Mucosa of descending colon (tissue), 3 donors: ENCODE results near the gene BLTP3A. TPM values are rescaled to one million over a fixed set of nuclear protein-coding genes. Genes with fewer than 3 reads are reported as not detected.
"Not testable (repeated sequence)": the region's sequence is repeated elsewhere in the genome, so short reads cannot be mapped to it uniquely, and the experiment has no call there.

ENCODE experiments used
- ATAC-seq: fragments of 200-7000 bp; cut with Tn5 transposase; one replicate; pipeline ENCODE4 v1.9.1; 2020; ENCODE audit warnings: mild to moderate bottlenecking, moderate library complexity
- DNase-seq, 3 donors: peaks; one replicate each; pipeline ENCODE4 v3.0.0-alpha.2; 2020
- H3K36me3 ChIP-seq: fragments of 200-600 bp; one replicate; pipeline ENCODE4 v1.8.0; 2021; ENCODE audit warnings: low read depth, mild to moderate bottlenecking
- H3K4me1 ChIP-seq: fragments of 200-600 bp; one replicate; pipeline ENCODE4 v1.8.0; 2021; ENCODE audit warnings: low read depth, mild to moderate bottlenecking
- H3K4me3 ChIP-seq: fragments of 200-600 bp; one replicate; pipeline ENCODE4 v1.8.0; 2021; ENCODE audit warnings: mild to moderate bottlenecking
- H3K9me3 ChIP-seq: fragments of 200-600 bp; one replicate; pipeline ENCODE4 v1.8.0; 2021; ENCODE audit warnings: mild to moderate bottlenecking
- intact Hi-C, 2 donors: fragments of 100-400 bp; cut with DNase I in 1 of 2; cut with micrococcal nuclease in 1 of 2; formaldehyde crosslinking; loops; one replicate each; pipeline versions ENCODE4 v1.11.0 to v1.11.1; 2022; cut with DNase I, micrococcal nuclease
- total RNA-seq, 3 donors: library from RNA; stranded (reverse); fragmentation: NEBNext Ultra II Directional in 2 of 3; extraction: Animal tissue kit (Norgen Biotek cat#: 25700) in 2 of 3; gene quantifications; one replicate each; pipeline versions ENCODE4 v1.2.1 to v1.2.4, GENCODE V29; 2021 to 2023
- TF ChIP-seq, protein P1 (sequence below): fragments of 200-600 bp; IDR thresholded peaks from one replicate; pipeline ENCODE4 v1.8.0; 2022; ENCODE audit warnings: antibody characterized with exemption, mild to moderate bottlenecking
- donor health status: DM: no; HTN: no; CAD: no; lungs with moderate emphysema.
- donor health status: DM: no; HTN: no; CAD: no.
- donor health status: DM: no; HTN: yes; CAD: no.

The BLTP3A gene
- total RNA-seq, 3 donors from 2014 or later: 9.2 to 11.3 (median 10.0) TPM

DNA sequence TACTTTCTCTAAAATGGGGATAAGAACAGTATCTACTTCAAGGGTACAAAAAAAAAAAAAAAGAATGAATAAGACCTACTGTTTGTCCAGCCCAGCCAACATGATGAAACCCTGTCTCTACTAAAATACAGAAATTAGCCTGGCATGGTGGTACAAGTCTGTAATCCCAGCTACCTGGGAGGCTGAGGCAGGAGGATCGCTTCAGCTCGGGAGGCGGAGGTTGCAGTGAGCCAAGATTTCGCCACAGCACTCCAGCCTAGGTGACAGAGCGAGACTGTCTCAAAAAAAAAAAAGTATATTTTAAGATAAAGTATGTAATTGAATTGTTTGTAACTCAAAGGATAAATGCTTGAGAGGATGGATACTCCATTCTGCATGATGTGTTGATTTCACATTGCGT, 2.0 kb downstream of the BLTP3A start:
- ATAC-seq (no peak), DNase-seq (no peak)
- TF ChIP-seq, protein P1, sequence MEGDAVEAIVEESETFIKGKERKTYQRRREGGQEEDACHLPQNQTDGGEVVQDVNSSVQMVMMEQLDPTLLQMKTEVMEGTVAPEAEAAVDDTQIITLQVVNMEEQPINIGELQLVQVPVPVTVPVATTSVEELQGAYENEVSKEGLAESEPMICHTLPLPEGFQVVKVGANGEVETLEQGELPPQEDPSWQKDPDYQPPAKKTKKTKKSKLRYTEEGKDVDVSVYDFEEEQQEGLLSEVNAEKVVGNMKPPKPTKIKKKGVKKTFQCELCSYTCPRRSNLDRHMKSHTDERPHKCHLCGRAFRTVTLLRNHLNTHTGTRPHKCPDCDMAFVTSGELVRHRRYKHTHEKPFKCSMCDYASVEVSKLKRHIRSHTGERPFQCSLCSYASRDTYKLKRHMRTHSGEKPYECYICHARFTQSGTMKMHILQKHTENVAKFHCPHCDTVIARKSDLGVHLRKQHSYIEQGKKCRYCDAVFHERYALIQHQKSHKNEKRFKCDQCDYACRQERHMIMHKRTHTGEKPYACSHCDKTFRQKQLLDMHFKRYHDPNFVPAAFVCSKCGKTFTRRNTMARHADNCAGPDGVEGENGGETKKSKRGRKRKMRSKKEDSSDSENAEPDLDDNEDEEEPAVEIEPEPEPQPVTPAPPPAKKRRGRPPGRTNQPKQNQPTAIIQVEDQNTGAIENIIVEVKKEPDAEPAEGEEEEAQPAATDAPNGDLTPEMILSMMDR: no peak
- intact Hi-C loops: no loop called here
- no peaks in the 10 kb centered on the region for H3K36me3 ChIP-seq
- H3K9me3 ChIP-seq: no peaks in the 10 kb centered on the region
- no peak overlapping the region for H3K4me3 ChIP-seq
- no peaks in the 10 kb centered on the region for H3K4me1 ChIP-seq

DNA sequence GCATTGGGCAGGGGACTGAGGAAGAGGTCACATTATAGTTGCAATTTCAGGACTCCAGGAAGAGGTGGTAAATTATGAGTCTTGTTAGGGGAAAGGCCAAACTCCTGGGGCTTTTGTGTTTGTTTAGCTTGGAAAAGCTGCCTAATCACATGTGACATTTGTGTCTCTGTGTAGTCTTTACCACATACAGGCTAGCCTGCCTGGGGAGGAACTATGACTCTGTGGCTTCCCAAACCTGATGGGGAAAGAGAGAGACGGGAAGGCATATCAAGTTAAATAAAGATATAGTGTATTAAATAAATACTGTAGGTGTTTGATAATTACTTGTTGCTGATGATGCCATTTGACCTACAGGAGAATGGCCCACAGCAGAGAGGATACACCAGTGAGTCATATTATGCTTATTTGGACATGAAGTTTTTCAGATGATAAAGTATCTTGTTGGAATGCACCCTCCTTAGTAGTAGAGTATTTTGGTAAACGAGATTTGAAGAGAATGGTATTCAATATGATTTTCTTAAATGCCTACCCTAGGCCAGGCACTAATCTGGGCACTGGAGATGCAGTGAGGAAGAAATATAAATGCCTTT, 4.0 kb downstream of the BLTP3A start:
- no peaks in the 10 kb centered on the region for H3K4me1 ChIP-seq
- intact Hi-C loops: no loop called here
- DNase-seq: no peak

DNA sequence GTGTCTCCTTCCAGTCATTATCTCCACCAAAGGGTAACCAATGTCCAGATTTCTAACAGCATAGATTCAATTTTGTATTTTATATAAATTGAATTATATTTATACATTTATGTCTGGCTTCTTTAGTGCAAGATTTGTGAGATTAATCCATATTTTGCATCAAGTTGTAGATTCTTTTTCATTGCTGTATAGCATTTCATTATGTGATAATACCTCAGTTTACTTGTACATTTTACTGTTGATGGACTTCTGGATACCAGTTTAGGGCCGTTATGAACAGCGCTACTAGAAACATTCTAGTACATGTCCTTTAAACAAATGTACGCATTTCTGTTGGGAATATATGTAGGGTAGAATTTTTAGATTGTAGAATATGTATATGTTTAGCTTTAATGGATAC, 6.2 kb downstream of the BLTP3A start:
- H3K4me3 ChIP-seq: no peak overlapping the region
- intact Hi-C loops: no loop called here
- no peak for ATAC-seq

More for the DNA sequence above, 4.0 kb downstream of the BLTP3A start:
- no peak for ATAC-seq
- Histone ChIP-seq H3K36me3 (no peaks in the 10 kb centered on the region), H3K9me3 (no peaks in the 10 kb centered on the region), H3K4me3 (no peak overlapping the region)
- TF ChIP-seq, protein P1: no peak

DNA sequence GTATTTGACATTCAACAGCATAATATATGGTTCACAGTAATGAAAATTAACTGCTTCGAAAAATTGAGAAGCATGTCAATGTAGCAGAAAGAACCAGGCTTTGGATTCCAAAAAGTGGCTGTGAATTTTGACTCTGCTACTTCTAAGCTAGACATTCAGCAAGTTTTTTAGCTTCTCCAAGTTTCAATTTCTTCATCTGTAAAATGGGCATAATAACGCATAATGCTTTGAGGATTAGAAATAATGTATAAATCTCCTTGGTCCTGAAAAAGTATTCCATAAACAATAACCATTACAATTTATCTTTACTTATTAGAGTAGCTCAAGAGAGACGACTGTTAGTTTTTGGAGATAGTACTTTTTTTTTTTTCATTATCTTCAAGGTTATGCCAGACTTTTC, 7.7 kb downstream of the BLTP3A start:
- Histone ChIP-seq H3K4me1 (no peaks in the 10 kb centered on the region), H3K36me3 (no peaks in the 10 kb centered on the region), H3K4me3 (no peak overlapping the region), H3K9me3 (no peaks in the 10 kb centered on the region)
- ATAC-seq (no peak), DNase-seq (no peak)
- TF ChIP-seq, protein P1: no peak
- intact Hi-C loops: no loop called here

More for the DNA sequence above, 6.2 kb downstream of the BLTP3A start:
- DNase-seq: no peak
- TF ChIP-seq, protein P1: no peak
- no peaks in the 10 kb centered on the region for H3K36me3 ChIP-seq
- H3K4me1 ChIP-seq: no peaks in the 10 kb centered on the region
- no peaks in the 10 kb centered on the region for H3K9me3 ChIP-seq

DNA sequence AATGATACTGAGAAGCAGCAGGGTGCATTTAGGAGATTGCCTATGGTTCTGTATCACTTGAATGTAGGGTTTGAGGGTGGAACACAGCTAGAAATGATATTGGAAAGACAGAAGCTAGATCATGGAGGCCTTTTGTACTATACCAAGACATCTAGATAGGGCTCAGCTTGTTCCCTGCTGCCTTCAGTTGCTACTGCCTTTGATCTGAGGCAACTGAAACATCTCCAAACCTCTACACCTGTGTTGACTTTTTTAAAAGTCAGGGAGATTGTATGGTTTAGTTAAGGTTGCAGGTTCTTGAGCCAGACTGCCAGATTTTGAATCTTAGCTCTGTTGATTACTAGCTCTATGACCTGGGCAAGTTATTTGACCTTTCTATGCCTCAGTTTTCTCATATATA, 12.7 kb downstream of the BLTP3A start:
- TF ChIP-seq, protein P1: no peak
- intact Hi-C loops: no loop called here
- H3K9me3 ChIP-seq: no peaks in the 10 kb centered on the region
- no peak overlapping the region for H3K4me3 ChIP-seq
- peaks cover 3% of the 10 kb centered on the region for H3K4me1 ChIP-seq
- DNase-seq (no peak), ATAC-seq (no peak)
- no peaks in the 10 kb centered on the region for H3K36me3 ChIP-seq

DNA sequence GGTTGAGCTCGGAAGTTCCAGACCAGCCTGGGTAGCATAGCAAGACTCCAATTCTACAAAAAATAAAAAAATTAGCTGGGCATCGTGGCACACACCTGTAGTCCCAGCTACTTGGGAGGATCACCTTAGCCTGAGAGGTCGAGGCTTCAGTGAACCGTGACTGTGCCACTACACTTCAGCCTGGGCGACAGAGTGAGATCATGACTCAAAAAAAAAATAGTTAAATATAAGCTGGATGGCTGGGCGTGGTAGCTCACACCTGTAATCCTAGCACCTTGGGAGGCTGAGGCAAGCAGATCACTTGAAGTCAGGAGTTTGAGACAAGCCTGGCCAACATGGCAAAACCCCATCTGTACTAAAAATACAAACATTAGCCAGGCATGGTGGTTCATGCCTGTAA, 13.2 kb downstream of the BLTP3A start:
- intact Hi-C loops, DNase-seq, H3K4me1 ChIP-seq, H3K4me3 ChIP-seq, H3K36me3 ChIP-seq, H3K9me3 ChIP-seq: not testable (repeated sequence)
- peak; percentile 75 for ATAC-seq
